Neural cell (in vitro differentiated cells): ENCODE results near the gene AEBP1. TPM values are rescaled to one million over a fixed set of nuclear protein-coding genes. Genes with fewer than 3 reads are reported as not detected.

Experiments used
- H2AFZ ChIP-seq: fragments of 200-600, 300-800 bp; sonication (generic), shearing (Covaris generic); 2 replicates; pipeline ENCODE4 v1.6.0; 2014; ENCODE audit warnings: low read depth, mild to moderate bottlenecking, antibody characterized with exemption, low read length, moderate library complexity
- H3F3A ChIP-seq: fragments of 200-600 bp; shearing (Covaris generic); 2 replicates; pipeline ENCODE4 v1.6.1; 2016; ENCODE audit warnings: mild to moderate bottlenecking, moderate library complexity, mixed read lengths, antibody characterized with exemption, low read length; ENCODE audit not compliant: insufficient read depth, poor library complexity, severe bottlenecking
- H3K27ac ChIP-seq: fragments of 200-600, 300-800 bp; sonication (generic), shearing (Covaris generic); 2 replicates; pipeline ENCODE4 v1.5.1; 2014; ENCODE audit warnings: mild to moderate bottlenecking, low read length, moderate library complexity
- H3K27me3 ChIP-seq: fragments of 300-800, 200-600 bp; sonication (generic), shearing (Covaris generic); 2 replicates; pipeline ENCODE4 v1.6.0; 2014; ENCODE audit warnings: mild to moderate bottlenecking, low read depth, low read length, moderate library complexity; ENCODE audit not compliant: insufficient read depth
- H3K36me3 ChIP-seq: fragments of 300-800, 200-600 bp; sonication (generic), shearing (Covaris generic); 2 replicates; pipeline ENCODE4 v1.5.1; 2014; ENCODE audit warnings: mild to moderate bottlenecking, antibody characterized with exemption, low read length, moderate library complexity; ENCODE audit not compliant: insufficient read depth
- H3K4me2 ChIP-seq: fragments of 300-800, 200-600 bp; sonication (generic), shearing (Covaris generic); 2 replicates; pipeline ENCODE4 v1.6.0; 2014; ENCODE audit warnings: mild to moderate bottlenecking, low read length
- H3K4me3 ChIP-seq: fragments of 300-800, 200-600 bp; sonication (generic), shearing (Covaris generic); 2 replicates; pipeline ENCODE4 v1.5.1; 2014; ENCODE audit warnings: mild to moderate bottlenecking, low read length, moderate library complexity
- H3K79me2 ChIP-seq: fragments of 200-600 bp; shearing (Covaris generic); replicated peaks from 2 replicates; pipeline ENCODE4 v1.6.0; 2014; ENCODE audit warnings: mild to moderate bottlenecking, low read length, moderate library complexity; ENCODE audit not compliant: insufficient read depth
- H3K9ac ChIP-seq: fragments of 300-800, 200-600 bp; sonication (generic), shearing (Covaris generic); 2 replicates; pipeline ENCODE4 v1.6.1; 2016; ENCODE audit warnings: mild to moderate bottlenecking, low read length, mixed read lengths
- H3K9me2 ChIP-seq: fragments of 200-600 bp; shearing (Covaris generic); 2 replicates; pipeline ENCODE4 v1.6.1; 2016; ENCODE audit warnings: mild to moderate bottlenecking, low read length, mixed read lengths; ENCODE audit not compliant: insufficient read depth
- H3K9me3 ChIP-seq: fragments of 200-600, 300-800 bp; sonication (generic), shearing (Covaris generic); 2 replicates; pipeline ENCODE4 v1.6.1; 2016; ENCODE audit warnings: mild to moderate bottlenecking, mixed run types, low read length, moderate library complexity, mixed read lengths
- H4K20me1 ChIP-seq: fragments of 200-600 bp; shearing (Covaris generic); 2 replicates; pipeline ENCODE4 v1.6.1; 2016; ENCODE audit warnings: mild to moderate bottlenecking, mixed run types; ENCODE audit not compliant: insufficient read depth
- CTCF ChIP-seq: fragments of 450-650 bp; IDR thresholded peaks from 2 replicates; pipeline ENCODE4 v1.5.1; 2014; ENCODE audit warnings: antibody characterized with exemption, mild to moderate bottlenecking, moderate library complexity; ENCODE audit not compliant: poor library complexity, severe bottlenecking
- EP300 ChIP-seq: fragments of 450-650 bp; conservative IDR thresholded peaks from 2 replicates; pipeline ENCODE4 v1.6.1; 2014; ENCODE audit warnings: antibody characterized with exemption, mild to moderate bottlenecking, moderate library complexity; ENCODE audit not compliant: poor library complexity, severe bottlenecking
- EZH2 ChIP-seq: fragments of 200-600, 300-800 bp; shearing (Covaris generic), sonication (generic); IDR thresholded peaks from 2 replicates; pipeline ENCODE4 v1.6.1; 2014; ENCODE audit warnings: antibody characterized with exemption, low read length, borderline replicate concordance, mild to moderate bottlenecking; ENCODE audit not compliant: insufficient read depth, poor library complexity, severe bottlenecking
- MXI1 ChIP-seq: fragments of 450-650 bp; conservative IDR thresholded peaks from 2 replicates; pipeline ENCODE4 v1.6.1; 2014; ENCODE audit warnings: antibody characterized with exemption, mild to moderate bottlenecking; ENCODE audit not compliant: poor library complexity, severe bottlenecking
- POLR2AphosphoS5 ChIP-seq: IDR thresholded peaks from 2 replicates; pipeline ENCODE4 v1.6.1; 2012
- RAD21 ChIP-seq: fragments of 450-650 bp; conservative IDR thresholded peaks from 2 replicates; pipeline ENCODE4 v1.6.1; 2014; ENCODE audit warnings: antibody characterized with exemption, mild to moderate bottlenecking, moderate library complexity
- SMC3 ChIP-seq: fragments of 450-650 bp; conservative IDR thresholded peaks from 2 replicates; pipeline ENCODE4 v1.6.1; 2014; ENCODE audit warnings: antibody characterized with exemption, mild to moderate bottlenecking, moderate library complexity; ENCODE audit not compliant: poor library complexity
- TAF1 ChIP-seq: IDR thresholded peaks from 2 replicates; pipeline ENCODE4 v1.6.1; 2012; ENCODE audit warnings: low read depth
- polyA plus RNA-seq: library from polyadenylated mRNA; depleted of rRNA; stranded (reverse); fragments of >200 nt; gene quantifications from 2 replicates; pipeline ENCODE4 v1.2.3, GENCODE V29; 2014
- TF ChIP-seq, protein P1 (sequence below): IDR thresholded peaks from 2 replicates; pipeline ENCODE4 v1.6.1; 2012; ENCODE audit warnings: borderline replicate concordance

The AEBP1 gene
- polyA plus RNA-seq, 1 donor from 2014 or later = 0.30 TPM

DNA sequence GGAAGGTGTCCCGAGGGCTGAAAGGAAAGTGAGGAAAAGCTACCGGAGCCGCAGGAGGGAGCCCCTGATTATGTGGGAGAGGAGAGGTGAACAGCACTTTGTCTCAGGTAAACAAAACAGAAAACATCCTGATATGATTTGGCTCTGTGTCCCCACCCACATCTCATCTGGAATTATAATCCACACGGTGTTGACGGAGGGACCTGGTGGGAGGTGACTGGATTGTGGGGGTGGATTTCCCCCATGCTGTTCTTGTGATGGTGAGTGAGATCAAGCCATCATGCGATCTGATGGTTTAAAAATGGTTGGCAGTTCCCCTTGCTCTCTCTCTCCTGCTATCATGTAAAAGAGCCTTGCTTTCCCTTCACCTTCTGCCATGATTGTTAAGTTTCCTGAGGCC lies 16.2 kb downstream of the AEBP1 start:
- Histone ChIP-seq H3K4me3 (no peak overlapping the region), H3K9me2 (no peaks in the 10 kb centered on the region), H3K4me2 (no peak overlapping the region), H3F3A (no peaks in the 10 kb centered on the region), H3K9ac (no peak overlapping the region), H3K9me3 (no peaks in the 10 kb centered on the region), H3K27me3 (no peaks in the 10 kb centered on the region), H2AFZ (no peak overlapping the region), H3K36me3 (no peaks in the 10 kb centered on the region), H3K79me2 (peaks cover 14% of the 10 kb centered on the region), H4K20me1 (no peaks in the 10 kb centered on the region), H3K27ac (no peak overlapping the region)
- TF ChIP-seq, protein P1, sequence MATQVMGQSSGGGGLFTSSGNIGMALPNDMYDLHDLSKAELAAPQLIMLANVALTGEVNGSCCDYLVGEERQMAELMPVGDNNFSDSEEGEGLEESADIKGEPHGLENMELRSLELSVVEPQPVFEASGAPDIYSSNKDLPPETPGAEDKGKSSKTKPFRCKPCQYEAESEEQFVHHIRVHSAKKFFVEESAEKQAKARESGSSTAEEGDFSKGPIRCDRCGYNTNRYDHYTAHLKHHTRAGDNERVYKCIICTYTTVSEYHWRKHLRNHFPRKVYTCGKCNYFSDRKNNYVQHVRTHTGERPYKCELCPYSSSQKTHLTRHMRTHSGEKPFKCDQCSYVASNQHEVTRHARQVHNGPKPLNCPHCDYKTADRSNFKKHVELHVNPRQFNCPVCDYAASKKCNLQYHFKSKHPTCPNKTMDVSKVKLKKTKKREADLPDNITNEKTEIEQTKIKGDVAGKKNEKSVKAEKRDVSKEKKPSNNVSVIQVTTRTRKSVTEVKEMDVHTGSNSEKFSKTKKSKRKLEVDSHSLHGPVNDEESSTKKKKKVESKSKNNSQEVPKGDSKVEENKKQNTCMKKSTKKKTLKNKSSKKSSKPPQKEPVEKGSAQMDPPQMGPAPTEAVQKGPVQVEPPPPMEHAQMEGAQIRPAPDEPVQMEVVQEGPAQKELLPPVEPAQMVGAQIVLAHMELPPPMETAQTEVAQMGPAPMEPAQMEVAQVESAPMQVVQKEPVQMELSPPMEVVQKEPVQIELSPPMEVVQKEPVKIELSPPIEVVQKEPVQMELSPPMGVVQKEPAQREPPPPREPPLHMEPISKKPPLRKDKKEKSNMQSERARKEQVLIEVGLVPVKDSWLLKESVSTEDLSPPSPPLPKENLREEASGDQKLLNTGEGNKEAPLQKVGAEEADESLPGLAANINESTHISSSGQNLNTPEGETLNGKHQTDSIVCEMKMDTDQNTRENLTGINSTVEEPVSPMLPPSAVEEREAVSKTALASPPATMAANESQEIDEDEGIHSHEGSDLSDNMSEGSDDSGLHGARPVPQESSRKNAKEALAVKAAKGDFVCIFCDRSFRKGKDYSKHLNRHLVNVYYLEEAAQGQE = no peak
- TF ChIP-seq MXI1 (no peak), SMC3 (no peak), POLR2AphosphoS5 (no peak), EP300 (no peak), TAF1 (no peak), RAD21 (no peak)

DNA sequence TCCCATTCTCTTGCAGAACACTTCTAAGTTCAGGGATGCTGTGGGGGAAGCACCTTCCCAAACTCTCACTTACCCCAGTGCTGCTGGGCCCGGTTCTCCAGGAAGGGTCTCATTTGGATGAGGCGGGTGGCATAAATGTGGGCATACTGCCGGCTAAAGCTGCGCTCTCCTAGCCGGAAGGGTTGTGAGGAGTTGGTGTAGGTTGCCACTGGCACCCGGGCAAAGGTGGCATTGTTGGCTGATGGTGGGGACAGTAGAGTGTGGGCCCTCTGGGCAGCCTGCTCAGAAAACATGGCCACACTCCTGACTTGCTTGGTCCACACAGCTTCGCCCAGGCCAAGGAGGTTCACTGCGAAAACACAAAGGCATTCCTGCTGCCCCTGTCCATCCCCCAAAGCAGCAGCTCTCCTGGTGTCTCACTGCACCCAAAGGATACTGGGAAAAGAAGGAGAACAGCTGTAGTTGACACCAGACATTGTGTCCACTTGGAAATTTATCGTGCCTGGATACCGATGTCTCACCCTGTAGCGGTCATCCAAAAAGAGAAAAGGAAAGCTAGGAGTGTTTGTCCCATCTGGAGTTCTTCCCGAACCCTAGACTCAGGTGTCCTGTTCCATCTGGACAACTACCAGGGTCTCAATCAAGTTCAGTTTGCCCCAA lies 17.7 kb downstream of the AEBP1 start:
- peak overlapping the region; percentile 94 for H3K4me3 ChIP-seq
- H3K9ac ChIP-seq = no peak overlapping the region
- no peak overlapping the region for H3K27ac ChIP-seq

More for the DNA sequence above, 17.7 kb downstream of the AEBP1 start:
- Histone ChIP-seq H3K9me2 (no peaks in the 10 kb centered on the region), H3K27me3 (no peaks in the 10 kb centered on the region), H2AFZ (no peak overlapping the region), H3K4me2 (no peak overlapping the region), H3K79me2 (peaks cover 14% of the 10 kb centered on the region), H4K20me1 (no peaks in the 10 kb centered on the region), H3K9me3 (no peaks in the 10 kb centered on the region), H3F3A (no peaks in the 10 kb centered on the region), H3K36me3 (no peaks in the 10 kb centered on the region)
- no peak for TF ChIP-seq POLR2AphosphoS5
- no peak for TF ChIP-seq TAF1
- no peak for TF ChIP-seq RAD21
- no peak for TF ChIP-seq CTCF
- no peak for TF ChIP-seq MXI1
- TF ChIP-seq, protein P1 = no peak
- no peak for TF ChIP-seq SMC3
- no peak for TF ChIP-seq EZH2
- TF ChIP-seq EP300 = no peak
